SK-N-SH (cell line): ENCODE data around the gene ZCWPW2.

Experiments
- ELF1 ChIP-seq: IDR thresholded peaks from 2 replicates; pipeline ENCODE4 v1.4.0; 2012
- GABPA ChIP-seq: IDR thresholded peaks from 2 replicates; pipeline ENCODE4 v1.4.0; 2012; ENCODE audit warnings: low read depth, mild to moderate bottlenecking
- GATA2 ChIP-seq: sonication (generic); formaldehyde crosslinking; IDR thresholded peaks from 2 replicates; pipeline ENCODE4 v1.5.0; 2020; ENCODE audit warnings: mild to moderate bottlenecking, missing genetic modification reagents
- MEF2A ChIP-seq: IDR thresholded peaks from 2 replicates; pipeline ENCODE4 v1.4.0; 2012; ENCODE audit warnings: low read depth, borderline replicate concordance
- POLR2AphosphoS5 ChIP-seq: IDR thresholded peaks from 2 replicates; pipeline ENCODE4 v1.6.1; 2012; ENCODE audit warnings: low read depth, low read length
- RCOR1 ChIP-seq: fragments of 150-350 bp; IDR thresholded peaks from 2 replicates; pipeline ENCODE4 v1.6.1; 2017; ENCODE audit warnings: antibody characterized with exemption, low read length
- SMC3 ChIP-seq: IDR thresholded peaks from 2 replicates; pipeline ENCODE4 v1.6.1; 2012; ENCODE audit warnings: low read depth, low read length, improper control_type of control experiment
- TEAD4 ChIP-seq: IDR thresholded peaks from 2 replicates; pipeline ENCODE4 v1.4.0; 2012; ENCODE audit warnings: mild to moderate bottlenecking, borderline replicate concordance; ENCODE audit not compliant: insufficient read depth
- YY1 ChIP-seq: IDR thresholded peaks from 2 replicates; pipeline ENCODE4 v1.4.0; 2012; ENCODE audit warnings: low read depth, mild to moderate bottlenecking
- TF ChIP-seq, protein P1 (sequence below): fragments of 200-600 bp; sonication (generic); IDR thresholded peaks from 2 replicates; pipeline ENCODE4 v1.6.1; 2017; ENCODE audit warnings: antibody characterized with exemption, mild to moderate bottlenecking, moderate library complexity
- TF ChIP-seq, protein P2 (sequence below): IDR thresholded peaks from 2 replicates; pipeline ENCODE4 v1.4.0; 2012; ENCODE audit warnings: low read depth

DNA sequence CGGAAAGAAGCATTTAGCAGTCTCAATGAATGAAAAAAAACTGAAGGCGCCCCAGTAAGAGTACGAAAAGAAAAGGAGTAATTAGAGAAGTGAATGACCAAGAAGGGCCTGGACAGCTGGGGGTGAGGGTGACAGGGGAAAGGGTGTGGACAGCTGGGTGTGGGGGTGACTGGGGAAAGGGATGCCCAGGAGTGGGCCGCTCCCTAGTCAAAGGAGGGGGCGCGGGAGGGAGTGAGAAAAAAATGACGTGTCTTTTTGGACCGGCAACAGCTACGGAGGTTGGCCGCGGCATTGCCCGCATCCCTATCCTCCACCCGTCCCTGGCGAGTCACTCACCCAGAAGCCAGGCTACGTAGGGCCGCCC is 274 bp upstream of the ZCWPW2 start:
- TF ChIP-seq, protein P1, sequence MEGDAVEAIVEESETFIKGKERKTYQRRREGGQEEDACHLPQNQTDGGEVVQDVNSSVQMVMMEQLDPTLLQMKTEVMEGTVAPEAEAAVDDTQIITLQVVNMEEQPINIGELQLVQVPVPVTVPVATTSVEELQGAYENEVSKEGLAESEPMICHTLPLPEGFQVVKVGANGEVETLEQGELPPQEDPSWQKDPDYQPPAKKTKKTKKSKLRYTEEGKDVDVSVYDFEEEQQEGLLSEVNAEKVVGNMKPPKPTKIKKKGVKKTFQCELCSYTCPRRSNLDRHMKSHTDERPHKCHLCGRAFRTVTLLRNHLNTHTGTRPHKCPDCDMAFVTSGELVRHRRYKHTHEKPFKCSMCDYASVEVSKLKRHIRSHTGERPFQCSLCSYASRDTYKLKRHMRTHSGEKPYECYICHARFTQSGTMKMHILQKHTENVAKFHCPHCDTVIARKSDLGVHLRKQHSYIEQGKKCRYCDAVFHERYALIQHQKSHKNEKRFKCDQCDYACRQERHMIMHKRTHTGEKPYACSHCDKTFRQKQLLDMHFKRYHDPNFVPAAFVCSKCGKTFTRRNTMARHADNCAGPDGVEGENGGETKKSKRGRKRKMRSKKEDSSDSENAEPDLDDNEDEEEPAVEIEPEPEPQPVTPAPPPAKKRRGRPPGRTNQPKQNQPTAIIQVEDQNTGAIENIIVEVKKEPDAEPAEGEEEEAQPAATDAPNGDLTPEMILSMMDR = no peak
- no peak for TF ChIP-seq GABPA
- no peak for TF ChIP-seq YY1
- TF ChIP-seq, protein P2, sequence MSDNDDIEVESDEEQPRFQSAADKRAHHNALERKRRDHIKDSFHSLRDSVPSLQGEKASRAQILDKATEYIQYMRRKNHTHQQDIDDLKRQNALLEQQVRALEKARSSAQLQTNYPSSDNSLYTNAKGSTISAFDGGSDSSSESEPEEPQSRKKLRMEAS = no peak
- no peak for TF ChIP-seq GATA2
- TF ChIP-seq TEAD4 = no peak
- TF ChIP-seq POLR2AphosphoS5 = no peak
- no peak for TF ChIP-seq RCOR1
- no peak for TF ChIP-seq SMC3
- no peak for TF ChIP-seq ELF1
- TF ChIP-seq MEF2A = no peak
